OCI-M1 (cell line): ENCODE data around the gene LARP1B.
"Not testable (repeated sequence)": the region's sequence is repeated elsewhere in the genome, so short reads cannot be mapped to it uniquely, and the experiment has no call there.

ENCODE experiments used
- DNase-seq: peaks from one replicate; lab custom pipeline; 2025; lab: John Stamatoyannopoulos, UW

The LARP1B gene

DNA sequence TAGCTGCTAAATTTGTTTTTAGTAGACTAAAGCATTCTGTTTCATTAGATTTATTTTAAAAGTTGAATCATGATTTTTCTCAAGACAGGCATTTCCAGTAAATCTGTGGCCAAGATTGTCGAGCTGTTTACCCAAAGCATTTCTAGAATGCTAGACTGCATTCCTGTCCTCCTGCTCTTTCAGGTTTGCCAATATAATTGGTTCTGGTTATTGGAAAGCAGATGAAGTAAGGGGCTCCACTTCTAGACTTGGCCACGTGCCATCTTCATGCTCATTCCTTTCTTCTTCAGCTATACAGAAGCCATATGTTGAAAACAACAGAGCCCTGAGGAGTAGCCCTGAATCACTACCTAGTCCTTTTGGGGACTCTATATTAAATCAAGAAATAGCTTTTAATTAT, 164.0 kb downstream of the LARP1B start:
- DNase-seq: no peak

DNA sequence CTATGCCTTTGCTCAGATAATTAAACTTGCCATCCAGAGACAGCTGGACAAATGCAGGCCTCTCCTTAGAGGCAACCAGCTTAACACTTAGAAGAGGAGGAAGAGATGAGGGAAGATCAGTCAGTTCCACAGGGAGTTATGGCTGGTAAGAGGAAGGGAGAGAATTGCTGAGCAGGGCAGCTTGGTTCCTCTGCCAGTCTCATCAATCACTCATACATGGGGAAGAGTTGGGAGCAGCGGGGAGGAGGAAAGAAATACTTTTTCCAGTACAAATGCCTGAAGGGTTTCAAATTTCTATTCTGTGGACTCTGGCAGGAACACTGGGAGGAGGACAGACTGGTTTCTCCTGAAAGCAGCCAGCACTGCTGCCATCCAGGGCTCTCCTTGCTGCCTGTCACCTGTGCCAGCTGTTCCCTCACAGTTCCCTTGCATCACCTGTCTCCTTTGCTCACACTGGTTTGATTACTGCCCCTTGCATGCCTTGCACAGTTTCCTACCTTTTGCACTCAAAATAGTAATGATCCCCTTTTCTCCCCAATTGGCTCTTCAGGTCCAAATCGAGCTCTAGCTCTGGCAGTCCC, 167.0 kb downstream of the LARP1B start:
- peak; percentile 4 for DNase-seq

GRCh38 chr4:128228845-128229795, 168.0 kb downstream of the LARP1B start:
- DNase-seq: no peak

DNA sequence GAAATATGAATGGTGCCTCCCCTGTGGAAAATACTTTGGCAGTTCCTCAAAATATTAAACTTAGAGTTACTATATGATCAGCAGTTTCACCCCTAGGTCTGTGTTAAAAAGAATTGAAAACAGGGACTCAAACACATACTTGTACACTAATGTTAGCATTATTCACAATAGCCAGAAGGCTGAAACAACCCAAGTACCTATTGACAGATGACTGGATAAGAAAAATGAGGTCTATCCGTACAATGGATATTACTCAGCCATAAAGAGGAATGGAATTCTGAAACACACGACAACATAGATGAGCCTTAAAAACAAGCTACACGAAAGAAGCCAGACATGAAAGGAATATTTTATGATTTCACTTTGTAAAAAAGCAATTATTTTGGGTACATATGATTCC, 171.6 kb downstream of the LARP1B start:
- no peak for DNase-seq

DNA sequence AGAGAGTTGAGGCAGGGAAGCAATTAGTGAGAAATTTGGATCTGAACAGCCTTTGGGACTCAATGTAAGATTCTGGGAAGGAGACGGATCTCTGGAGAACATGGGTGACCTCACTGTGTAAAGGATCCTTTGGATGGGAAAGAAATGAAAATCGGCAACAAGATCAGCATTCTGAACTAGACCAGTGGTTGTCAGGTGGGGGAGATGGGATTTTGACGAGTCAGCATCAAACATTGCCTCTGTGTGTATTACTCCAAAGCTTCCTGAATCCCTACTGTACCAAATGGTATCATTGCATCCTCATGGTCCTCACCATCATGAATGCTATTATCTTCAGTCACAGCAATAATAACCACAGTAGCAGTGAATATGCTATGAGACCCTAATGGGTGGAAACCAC, 173.7 kb downstream of the LARP1B start:
- no peak for DNase-seq

GRCh38 chr4:128241019-128241418, 179.9 kb downstream of the LARP1B start:
- DNase-seq: no peak

- no peak for DNase-seq
Observed at GRCh38 chr4:128241425-128241913, 180.4 kb downstream of the LARP1B start.

GRCh38 chr4:128241981-128242380, 180.9 kb downstream of the LARP1B start:
- no peak for DNase-seq

DNA sequence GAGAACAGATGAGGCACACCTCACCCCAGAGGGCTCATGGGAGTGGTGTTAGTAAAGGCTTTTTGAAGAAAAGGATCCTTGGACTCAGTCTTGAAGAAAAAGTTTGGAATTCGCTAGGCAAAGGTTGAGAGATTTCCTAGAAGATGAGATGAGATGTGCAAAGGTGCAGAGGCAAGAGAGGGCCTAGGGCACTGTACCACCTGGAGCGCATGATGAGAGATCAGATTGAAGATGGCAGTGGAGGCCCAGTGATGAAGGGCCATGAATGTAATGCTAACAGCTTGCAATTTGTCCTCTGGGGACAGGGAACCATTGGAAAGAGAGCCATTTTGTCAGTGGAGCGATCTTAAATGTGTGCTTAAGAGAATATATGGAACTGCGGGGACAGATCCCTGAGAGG, 181.5 kb downstream of the LARP1B start:
- no peak for DNase-seq

- DNase-seq: no peak
Observed at GRCh38 chr4:128244379-128244778, 183.3 kb downstream of the LARP1B start.

DNA sequence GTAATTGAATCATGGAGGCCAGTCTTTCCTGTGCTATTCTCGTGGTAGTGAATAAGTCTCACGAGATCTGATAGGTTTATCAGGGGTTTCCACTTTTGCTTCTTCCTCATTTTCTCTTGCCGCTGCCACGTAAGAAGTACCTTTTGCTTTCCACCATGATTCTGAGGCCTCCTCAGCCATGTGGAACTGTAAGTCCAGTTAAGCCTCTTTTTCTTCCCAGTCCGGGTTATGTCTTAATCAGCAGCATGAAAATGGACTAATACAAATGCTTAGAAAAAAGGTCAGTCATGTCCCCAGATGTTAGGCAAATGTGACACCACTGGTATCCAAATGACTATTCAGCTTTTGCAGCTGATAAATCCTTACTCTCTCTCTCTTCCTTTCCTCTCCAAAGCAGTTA, 184.3 kb downstream of the LARP1B start:
- DNase-seq: peak; percentile 48

- no peak for DNase-seq
Observed at GRCh38 chr4:128247906-128248305, 186.8 kb downstream of the LARP1B start.

DNA sequence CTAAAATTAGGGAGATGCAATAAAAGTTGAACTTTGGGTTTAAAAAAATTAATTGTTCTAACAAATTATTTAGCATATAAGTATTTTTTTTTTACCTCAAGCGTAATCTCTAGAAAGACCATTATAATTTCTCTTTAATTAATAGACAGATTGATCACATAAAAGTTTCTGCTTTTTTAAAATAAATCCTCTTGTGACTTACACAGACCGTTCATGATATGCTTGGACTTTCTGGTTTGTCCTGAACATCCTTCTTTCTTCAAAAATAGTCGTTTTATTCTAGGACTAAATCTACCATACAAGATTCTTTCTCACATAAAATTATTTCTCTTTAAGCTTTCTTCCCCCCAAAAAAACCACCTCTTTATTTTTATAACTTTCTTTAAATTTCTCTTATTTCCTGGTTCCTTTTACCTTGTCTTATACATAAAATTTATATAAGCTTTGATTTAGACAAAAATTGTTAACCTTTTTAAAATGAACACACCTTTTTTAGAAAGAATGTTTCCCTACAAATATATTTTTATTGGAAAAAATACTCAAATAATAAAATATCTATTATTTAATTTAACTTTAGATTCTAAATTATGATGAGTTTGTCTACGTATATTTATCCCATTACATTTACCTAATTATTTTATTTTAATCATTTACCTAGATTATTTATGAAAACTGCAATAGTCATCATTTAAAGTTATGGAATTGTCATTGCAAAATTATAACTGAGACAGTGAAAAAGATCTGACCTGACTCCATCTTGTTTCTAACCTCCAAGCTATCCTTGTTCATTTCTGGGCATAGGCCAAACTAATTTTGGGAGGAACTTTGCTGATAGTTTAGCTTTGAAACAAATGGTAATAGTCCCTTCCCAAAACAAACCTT, 188.9 kb downstream of the LARP1B start:
- peak; percentile 43 for DNase-seq

- no peak for DNase-seq
Observed at GRCh38 chr4:128255906-128256305, 194.8 kb downstream of the LARP1B start.

GRCh38 chr4:128256539-128256938, 195.4 kb downstream of the LARP1B start:
- DNase-seq: no peak

DNA sequence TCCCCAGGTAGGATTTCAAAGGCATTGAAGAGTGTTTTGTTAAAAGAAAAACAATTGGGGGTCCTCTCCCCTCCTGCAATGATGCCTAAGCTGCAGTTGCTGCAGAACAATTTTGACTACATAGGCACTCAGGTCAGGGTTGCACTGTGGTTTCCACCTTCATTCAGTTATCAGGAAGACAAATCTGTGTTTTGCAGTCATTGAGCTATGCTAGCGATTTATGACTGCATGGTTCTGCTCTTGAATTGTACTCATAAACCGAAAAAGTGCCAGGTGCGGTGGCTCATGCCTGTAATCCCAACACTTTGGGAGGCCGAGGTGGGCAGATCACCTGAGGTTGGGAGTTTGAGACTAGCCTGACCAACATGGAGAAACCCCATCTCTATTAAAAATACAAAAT, 197.1 kb downstream of the LARP1B start:
- not testable (repeated sequence) for DNase-seq

DNA sequence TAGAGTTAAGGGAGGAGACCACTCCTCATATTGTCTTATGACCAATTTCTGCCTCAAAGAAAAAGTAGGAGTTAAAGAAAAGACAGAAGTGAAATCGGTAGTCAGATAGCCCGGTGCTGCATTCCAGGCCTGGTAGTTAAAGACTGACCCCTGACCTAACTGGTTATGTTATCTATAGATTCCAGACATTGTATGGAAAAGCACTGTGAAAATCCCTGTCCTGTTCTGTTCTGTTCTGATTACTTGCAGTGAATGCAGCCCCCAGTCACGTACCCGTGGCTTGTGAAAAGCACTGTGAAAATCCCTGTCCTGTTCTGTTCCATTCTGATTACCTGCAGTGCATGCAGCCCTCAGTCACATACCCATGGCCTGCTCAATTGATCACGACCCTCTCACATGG, 198.8 kb downstream of the LARP1B start:
- DNase-seq: peak; percentile 31
